HG03025 (cell line): ENCODE results near the gene FXYD4.

Experiments
- ATAC-seq: cut with Tn5 transposase; IDR thresholded peaks from one replicate; pipeline ENCODE4 v1.9.1; 2021; ENCODE audit warnings: mild to moderate bottlenecking, moderate library complexity; ENCODE audit not compliant: unreplicated experiment, low FRiP score

FXYD4 gene

GRCh38 chr10:43393606-43394360 is 22.3 kb downstream of the FXYD4 start:
- ATAC-seq, result no peak

- ATAC-seq, result no peak
Measured at GRCh38 chr10:43394868-43395267, 23.4 kb downstream of the FXYD4 start.

- ATAC-seq, result no peak
Measured at GRCh38 chr10:43395571-43396060, 24.2 kb downstream of the FXYD4 start.

- peak; percentile 53 for ATAC-seq
Measured at GRCh38 chr10:43396061-43396927, 24.9 kb downstream of the FXYD4 start.

- peak; percentile 78 for ATAC-seq
Measured at GRCh38 chr10:43396928-43397624, 25.6 kb downstream of the FXYD4 start.

GRCh38 chr10:43398939-43399319 is 27.5 kb downstream of the FXYD4 start:
- no peak for ATAC-seq

- no peak for ATAC-seq
Measured at GRCh38 chr10:43399320-43400310, 28.2 kb downstream of the FXYD4 start.

- ATAC-seq, result no peak
Measured at GRCh38 chr10:43401627-43402026, 30.2 kb downstream of the FXYD4 start.

- no peak for ATAC-seq
Measured at GRCh38 chr10:43402176-43402575, 30.7 kb downstream of the FXYD4 start.

- ATAC-seq, result no peak
Measured at GRCh38 chr10:43402880-43403452, 31.5 kb downstream of the FXYD4 start.

- ATAC-seq, result no peak
Measured at GRCh38 chr10:43403911-43404703, 32.7 kb downstream of the FXYD4 start.

GRCh38 chr10:43404704-43405084 is 33.3 kb downstream of the FXYD4 start:
- ATAC-seq, result no peak

- ATAC-seq, result no peak
Measured at GRCh38 chr10:43407148-43407575, 35.7 kb downstream of the FXYD4 start.

- peak; percentile 64 for ATAC-seq
Measured at GRCh38 chr10:43407576-43408330, 36.3 kb downstream of the FXYD4 start.

GRCh38 chr10:43408331-43408709 is 36.9 kb downstream of the FXYD4 start:
- ATAC-seq, result peak; percentile 0

- ATAC-seq, result peak; percentile 62
Measured at GRCh38 chr10:43408710-43409384, 37.4 kb downstream of the FXYD4 start, which contains the start of gene HNRNPF. TSS of gene HNRNPF (minus strand) at chr10:43409186. CDS start at chr10:43387884, 21,302 bp downstream.

GRCh38 chr10:43409385-43410109 is 38.1 kb downstream of the FXYD4 start:
- no peak for ATAC-seq
